HFFc6 (cell line): ENCODE measurements around the gene DNLZ. TPM values are rescaled to one million over a fixed set of nuclear protein-coding genes. Genes with fewer than 3 reads are reported as not detected.
"Not testable (repeated sequence)": the region's sequence is repeated elsewhere in the genome, so short reads cannot be mapped to it uniquely, and the experiment has no call there.

Source experiments
- DNase-seq: peaks from one replicate; pipeline ENCODE4 v3.0.0-alpha.2; 2018
- H3K27ac Mint-ChIP-seq: 2 replicates; pipeline ENCODE4 v1.8.0; 2020; ENCODE audit warnings: mild to moderate bottlenecking, mixed read lengths
- H3K27me3 Mint-ChIP-seq: 2 replicates; pipeline ENCODE4 v1.8.0; 2021; ENCODE audit warnings: mild to moderate bottlenecking, moderate library complexity, mixed read lengths; ENCODE audit not compliant: insufficient read depth
- H3K36me3 Mint-ChIP-seq: 2 replicates; pipeline ENCODE4 v1.8.0; 2021; ENCODE audit warnings: low read depth, mixed read lengths
- H3K4me1 Mint-ChIP-seq: 2 replicates; pipeline ENCODE4 v1.8.0; 2020; ENCODE audit warnings: low read depth, mixed read lengths
- H3K4me3 Mint-ChIP-seq: 2 replicates; pipeline ENCODE4 v1.8.0; 2020; ENCODE audit warnings: mild to moderate bottlenecking, moderate library complexity, mixed read lengths
- H3K9me3 Mint-ChIP-seq: 2 replicates; pipeline ENCODE4 v1.8.0; 2020; ENCODE audit warnings: mild to moderate bottlenecking, mixed read lengths
- CTCF ChIP-seq: fragments of 200-600 bp; sonication (generic); IDR thresholded peaks from 2 replicates; pipeline ENCODE4 v1.5.0; 2021; ENCODE audit warnings: antibody characterized with exemption, mild to moderate bottlenecking
- total RNA-seq, 6 experiments: library from RNA; stranded (reverse); fragmentation: NEBNext Ultra II Directional; extraction: Animal tissue kit (Norgen Biotek cat#: 25700); gene quantifications; 2 replicates in 1 of 6; 3 replicates in 5 of 6; pipeline ENCODE4 v1.2.3, GENCODE V29; 2021

Gene DNLZ
- total RNA-seq, 6 experiments from 2014 or later, result 28.5 to 33.3 (median 30.4) TPM

DNA sequence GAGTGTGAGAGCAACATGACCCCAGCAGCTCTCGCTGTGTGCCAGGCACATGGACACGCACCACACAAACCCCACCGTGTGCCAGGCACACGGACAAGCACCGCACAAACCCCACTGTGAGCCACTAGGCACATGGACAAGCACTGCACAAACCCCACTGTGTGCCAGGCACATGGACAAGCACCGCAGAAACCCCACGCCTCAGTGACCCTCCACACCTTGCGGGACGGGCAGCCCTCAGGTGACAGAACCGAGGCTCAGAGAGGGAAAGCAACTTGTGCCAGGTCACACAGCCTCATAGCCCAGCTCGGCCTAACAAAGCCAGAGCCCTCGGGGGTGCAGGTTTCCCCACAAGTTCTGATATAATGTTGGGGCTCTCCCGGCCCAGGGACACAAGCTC is 38.2 kb downstream of the DNLZ start:
- Mint-ChIP-seq H3K4me3 (no peak overlapping the region), H3K27me3 (no peaks in the 10 kb centered on the region; the same call in none of the 2 replicates), H3K27ac (peak overlapping the region; percentile 96), H3K36me3 (no peaks in the 10 kb centered on the region; the same call in 1 of the 2 replicates), H3K4me1 (peaks cover 22% of the 10 kb centered on the region), H3K9me3 (no peaks in the 10 kb centered on the region)
- no peak for TF ChIP-seq CTCF
- no peak for DNase-seq

GRCh38 chr9:136324501-136325300 is 38.8 kb downstream of the DNLZ start:
- DNase-seq, result no peak
- H3K27ac Mint-ChIP-seq, result no peak overlapping the region; the same call in 1 of the 2 replicates
- H3K27me3 Mint-ChIP-seq, result peaks cover 2% of the 10 kb centered on the region
- H3K4me3 Mint-ChIP-seq, result no peak overlapping the region
- H3K4me1 Mint-ChIP-seq, result peaks cover 22% of the 10 kb centered on the region
- no peak; the same call in 1 of the 2 replicates for TF ChIP-seq CTCF
- no peaks in the 10 kb centered on the region; the same call in 1 of the 2 replicates for H3K36me3 Mint-ChIP-seq
- H3K9me3 Mint-ChIP-seq, result no peaks in the 10 kb centered on the region

GRCh38 chr9:136323371-136323789 is 40.2 kb downstream of the DNLZ start:
- H3K27ac Mint-ChIP-seq, result no peak overlapping the region
- no peaks in the 10 kb centered on the region for H3K36me3 Mint-ChIP-seq
- TF ChIP-seq CTCF, result no peak
- DNase-seq, result no peak
- H3K27me3 Mint-ChIP-seq, result peaks cover 2% of the 10 kb centered on the region
- H3K9me3 Mint-ChIP-seq, result no peaks in the 10 kb centered on the region
- H3K4me3 Mint-ChIP-seq, result no peak overlapping the region
- H3K4me1 Mint-ChIP-seq, result peaks cover 16% of the 10 kb centered on the region

DNA sequence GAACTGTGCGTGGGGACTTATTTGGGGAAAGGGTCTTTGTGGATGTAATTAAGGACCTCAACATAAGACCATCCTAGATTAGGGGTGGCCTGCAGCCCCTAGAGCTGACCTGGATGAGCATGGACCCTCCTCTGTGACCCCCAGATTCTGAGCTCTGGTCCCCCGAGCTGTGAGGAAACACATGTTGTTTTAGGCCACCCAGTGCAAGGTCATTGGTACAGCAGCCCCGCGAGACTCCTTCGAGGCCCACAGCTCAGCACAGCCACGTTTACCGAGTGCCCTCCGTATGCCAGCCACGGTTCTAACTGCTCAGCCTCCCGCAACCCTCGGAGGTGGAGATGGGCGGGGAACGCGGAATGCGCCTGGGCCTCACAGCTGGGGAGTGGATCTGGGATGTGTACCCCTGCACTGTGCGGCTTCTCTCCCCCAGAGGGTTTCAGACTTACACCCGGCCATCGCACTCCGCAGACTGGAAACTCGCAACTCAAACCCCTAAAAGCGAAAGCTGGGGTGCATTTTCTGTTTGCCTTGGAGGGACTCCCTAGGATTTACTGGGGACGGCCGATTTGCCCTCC is 40.7 kb downstream of the DNLZ start:
- peaks cover 16% of the 10 kb centered on the region for H3K4me1 Mint-ChIP-seq
- DNase-seq, result no peak
- no peak overlapping the region for H3K4me3 Mint-ChIP-seq
- H3K36me3 Mint-ChIP-seq, result no peaks in the 10 kb centered on the region
- H3K9me3 Mint-ChIP-seq, result no peaks in the 10 kb centered on the region
- peaks cover 2% of the 10 kb centered on the region for H3K27me3 Mint-ChIP-seq
- no peak overlapping the region for H3K27ac Mint-ChIP-seq
- TF ChIP-seq CTCF, result no peak

- Mint-ChIP-seq H3K9me3 (peaks cover 2% of the 10 kb centered on the region), H3K36me3 (peaks cover 3% of the 10 kb centered on the region), H3K4me1 (peaks cover 11% of the 10 kb centered on the region), H3K27me3 (peaks cover 2% of the 10 kb centered on the region), H3K4me3 (no peak overlapping the region), H3K27ac (no peak overlapping the region)
- DNase-seq, result no peak
- TF ChIP-seq CTCF, result no peak
These were observed 42.0 kb downstream of the DNLZ start for GRCh38 chr9:136321561-136321960.

GRCh38 chr9:136320972-136321371 is 42.6 kb downstream of the DNLZ start:
- not testable (repeated sequence) for H3K27me3 Mint-ChIP-seq, H3K9me3 Mint-ChIP-seq, DNase-seq, H3K4me1 Mint-ChIP-seq, H3K36me3 Mint-ChIP-seq, H3K4me3 Mint-ChIP-seq, H3K27ac Mint-ChIP-seq

- H3K4me3 Mint-ChIP-seq, DNase-seq, H3K4me1 Mint-ChIP-seq, H3K27ac Mint-ChIP-seq, H3K27me3 Mint-ChIP-seq: not testable (repeated sequence)
- peaks cover 18% of the 10 kb centered on the region for H3K9me3 Mint-ChIP-seq
- peaks cover 18% of the 10 kb centered on the region for H3K36me3 Mint-ChIP-seq
These were observed 43.6 kb downstream of the DNLZ start for GRCh38 chr9:136319955-136320354.

- not testable (repeated sequence) for H3K4me1 Mint-ChIP-seq, DNase-seq, H3K4me3 Mint-ChIP-seq, H3K27me3 Mint-ChIP-seq, H3K27ac Mint-ChIP-seq
- Mint-ChIP-seq H3K36me3 (peaks cover 18% of the 10 kb centered on the region), H3K9me3 (peaks cover 25% of the 10 kb centered on the region)
These were observed 44.3 kb downstream of the DNLZ start for GRCh38 chr9:136319244-136319643.
